ENCODE results near the gene RAB29.

RAB29 gene

GRCh38 chr1:205766570-205766969 lies 8.7 kb downstream of the RAB29 start:
- H3K9me3 ChIP-seq (ENCODE audit: control insufficient read depth, insufficient read depth, low read depth, low read length): no peaks in the 10 kb centered on the region
- TF ChIP-seq ZNF843 (tag by site-specific recombination; IDR thresholded peaks at IDR 0.05) (no peak), ZNF664 (tag by site-specific recombination; IDR thresholded peaks at IDR 0.05) (peak; percentile 90)
- no peaks in the 10 kb centered on the region for H3K4me1 ChIP-seq (ENCODE audit: control insufficient read depth, insufficient read depth, low read length)
- peaks cover 0 to 13% of the 10 kb centered on the region in 2 experiments; a peak in 1 of 3 replicates for H3K36me3 ChIP-seq (ENCODE audit: control insufficient read depth in 2 of 2, insufficient read depth in 1 of 2, low read length in 2 of 2)
- ChIA-PET CTCF (no interaction called here), POLR2A (interaction anchor here (1.6 to 2.3 kb wide), 2 partner anchors 8 to 17 kb away, joined by 5 to 10 read pairs; partner anchors contain the start of genes NUCKS1 and RAB29)
- no peak overlapping the region for H3K4me3 ChIP-seq (ENCODE audit: low read depth, low read length)
- H3K27ac ChIP-seq (ENCODE audit: extremely low read depth, low read depth, low read length): no peak overlapping the region

GRCh38 chr1:205766038-205766437 lies 9.2 kb downstream of the RAB29 start:
- Histone ChIP-seq H3K9me3 (ENCODE audit: control insufficient read depth, insufficient read depth, low read depth, low read length) (no peaks in the 10 kb centered on the region), H3K4me1 (ENCODE audit: control insufficient read depth, insufficient read depth, low read length) (no peaks in the 10 kb centered on the region), H3K4me3 (ENCODE audit: low read depth, low read length) (no peak overlapping the region), H3K36me3 (ENCODE audit: control insufficient read depth in 2 of 2, insufficient read depth in 1 of 2, low read length in 2 of 2) (peaks cover 0 to 10% of the 10 kb centered on the region in 2 experiments; a peak in 1 of 3 replicates), H3K27ac (ENCODE audit: extremely low read depth, low read depth, low read length) (no peak overlapping the region)
- TF ChIP-seq ZNF654 (tag by site-specific recombination; IDR thresholded peaks at IDR 0.05; ENCODE audit: low read depth) (no peak), RBAK (tag by site-specific recombination; IDR thresholded peaks at IDR 0.05) (no peak), ZSCAN5A (tag by site-specific recombination; IDR thresholded peaks at IDR 0.05) (no peak), REST (tag by site-specific recombination; IDR thresholded peaks at IDR 0.05) (no peak), ZNF629 (tag by site-specific recombination; IDR thresholded peaks at IDR 0.05) (no peak), ZNF140 (tag by site-specific recombination; IDR thresholded peaks at IDR 0.05) (no peak), ZNF580 (tag by site-specific recombination; IDR thresholded peaks at IDR 0.05) (no peak), ZNF175 (tag by site-specific recombination; IDR thresholded peaks at IDR 0.05) (no peak), ZBTB44 (tag by site-specific recombination; IDR thresholded peaks at IDR 0.05) (no peak)
- CTCF ChIA-PET: no interaction called here
- POLR2A ChIA-PET: interaction anchor here (1.6 to 2.3 kb wide), 2 partner anchors 9 to 16 kb away, joined by 5 to 10 read pairs; partner anchors contain the start of genes NUCKS1 and RAB29

- TF ChIP-seq ZNF10 (tag by site-specific recombination; IDR thresholded peaks at IDR 0.05) (peak; percentile 99), ZFP37 (tag by site-specific recombination; IDR thresholded peaks at IDR 0.05) (no peak), ZFHX2 (tag by site-specific recombination; conservative IDR thresholded peaks at IDR 0.05) (0 out of 2 replicates have a peak, but pooled peaks have one; percentile 11)
- CTCF ChIA-PET: interaction anchor here (0.8 to 1.3 kb wide), 2 partner anchors 173 to 213 kb away, joined by 3 to 5 read pairs; no protein-coding TSS in a partner anchor
- POLR2A ChIA-PET: interaction anchor here (2.3 kb wide), 1 partner anchor 10 kb away, joined by 10 read pairs; the partner anchor contains the start of gene RAB29
These were observed 10.7 kb downstream of the RAB29 start for GRCh38 chr1:205764578-205764977.

More at GRCh38 chr1:205764578-205764977, 10.7 kb downstream of the RAB29 start:
- Histone ChIP-seq H3K9me3 (ENCODE audit: control insufficient read depth, insufficient read depth, low read depth, low read length) (no peaks in the 10 kb centered on the region), H3K36me3 (ENCODE audit: control insufficient read depth in 2 of 2, insufficient read depth in 1 of 2, low read length in 2 of 2) (no peaks in the 10 kb centered on the region), H3K4me3 (ENCODE audit: low read depth, low read length) (no peak overlapping the region), H3K4me1 (ENCODE audit: control insufficient read depth, insufficient read depth, low read length) (no peaks in the 10 kb centered on the region), H3K27ac (ENCODE audit: extremely low read depth, low read depth, low read length) (no peak overlapping the region)

All from HEK293 (cell line).